ENCODE measurements around the gene BCO1.
"Not testable (repeated sequence)": the region's sequence is repeated elsewhere in the genome, so short reads cannot be mapped to it uniquely, and the experiment has no call there.

Gene BCO1

GRCh38 chr16:81219151-81219550, 19.3 kb upstream of the BCO1 start:
- no peak for TF ChIP-seq CTCF (IDR thresholded peaks at IDR 0.05; ENCODE audit: low read depth, low read length)
- no peak for DNase-seq (ENCODE audit: extremely low read depth, low read depth)

- no peak for TF ChIP-seq CTCF (IDR thresholded peaks at IDR 0.05; ENCODE audit: low read depth, low read length)
- DNase-seq (ENCODE audit: extremely low read depth, low read depth) = no peak
These were observed 18.1 kb upstream of the BCO1 start for GRCh38 chr16:81220349-81220748.

GRCh38 chr16:81221731-81222130, 16.8 kb upstream of the BCO1 start:
- no peak for TF ChIP-seq CTCF (IDR thresholded peaks at IDR 0.05; ENCODE audit: low read depth, low read length)
- DNase-seq (ENCODE audit: extremely low read depth, low read depth) = no peak

GRCh38 chr16:81224824-81225223, 13.7 kb upstream of the BCO1 start:
- DNase-seq (ENCODE audit: extremely low read depth, low read depth) = no peak
- no peak for TF ChIP-seq CTCF (IDR thresholded peaks at IDR 0.05; ENCODE audit: low read depth, low read length)

GRCh38 chr16:81225697-81226096, 12.8 kb upstream of the BCO1 start:
- not testable (repeated sequence) for DNase-seq (ENCODE audit: extremely low read depth, low read depth)

- DNase-seq (ENCODE audit: extremely low read depth, low read depth) = no peak
- no peak for TF ChIP-seq CTCF (IDR thresholded peaks at IDR 0.05; ENCODE audit: low read depth, low read length)
These were observed 10.7 kb upstream of the BCO1 start for GRCh38 chr16:81227785-81228184.

GRCh38 chr16:81229811-81230210, 8.7 kb upstream of the BCO1 start:
- no peak for TF ChIP-seq CTCF (IDR thresholded peaks at IDR 0.05; ENCODE audit: low read depth, low read length)
- DNase-seq (ENCODE audit: extremely low read depth, low read depth) = no peak

GRCh38 chr16:81231014-81231413, 7.5 kb upstream of the BCO1 start:
- no peak for DNase-seq (ENCODE audit: extremely low read depth, low read depth)
- no peak for TF ChIP-seq CTCF (IDR thresholded peaks at IDR 0.05; ENCODE audit: low read depth, low read length)
